Pulmonary artery endothelial cell (primary cell): Measurements from ENCODE around the gene FGFR4. TPM values are rescaled to one million over a fixed set of nuclear protein-coding genes. Genes with fewer than 3 reads are reported as not detected.

Source experiments
- DNase-seq: peaks from one replicate; pipeline ENCODE4 v3.0.0-alpha.2; 2011; ENCODE audit warnings: low read depth, low spot score
- total RNA-seq: library from RNA; depleted of rRNA; stranded (reverse); fragments of >200 nt; gene quantifications from 2 replicates; pipeline ENCODE4 v1.2.3, GENCODE V29; 2014

The FGFR4 gene
- total RNA-seq, 1 donor from 2014 or later = 0.86 TPM

DNA sequence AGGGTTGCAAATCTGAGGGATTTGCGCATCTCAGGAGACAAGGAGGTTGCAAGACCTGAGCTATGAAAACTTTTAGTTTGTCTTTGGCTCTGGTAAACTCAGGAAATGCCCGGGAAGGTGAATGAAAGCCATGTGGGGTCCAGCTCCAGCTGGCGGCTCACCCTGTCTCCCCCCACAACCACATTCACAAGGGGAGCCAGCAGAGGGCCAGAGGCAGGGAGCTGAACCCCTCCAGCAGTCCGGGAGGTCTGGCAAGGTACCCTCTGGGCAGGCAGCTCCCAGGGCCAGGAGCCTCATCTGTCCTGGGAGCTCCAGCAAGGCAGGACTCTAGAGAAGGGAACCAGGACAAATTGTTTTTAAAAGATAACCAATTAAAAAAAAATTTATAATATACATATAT, 2.5 kb upstream of the FGFR4 start:
- DNase-seq = no peak

GRCh38 chr5:177085985-177086653, 596 bp upstream of the FGFR4 start:
- DNase-seq = no peak

GRCh38 chr5:177087398-177088005, 787 bp downstream of the FGFR4 start:
- no peak for DNase-seq

- DNase-seq = no peak
Measured at GRCh38 chr5:177089127-177089526, 2.4 kb downstream of the FGFR4 start.

DNA sequence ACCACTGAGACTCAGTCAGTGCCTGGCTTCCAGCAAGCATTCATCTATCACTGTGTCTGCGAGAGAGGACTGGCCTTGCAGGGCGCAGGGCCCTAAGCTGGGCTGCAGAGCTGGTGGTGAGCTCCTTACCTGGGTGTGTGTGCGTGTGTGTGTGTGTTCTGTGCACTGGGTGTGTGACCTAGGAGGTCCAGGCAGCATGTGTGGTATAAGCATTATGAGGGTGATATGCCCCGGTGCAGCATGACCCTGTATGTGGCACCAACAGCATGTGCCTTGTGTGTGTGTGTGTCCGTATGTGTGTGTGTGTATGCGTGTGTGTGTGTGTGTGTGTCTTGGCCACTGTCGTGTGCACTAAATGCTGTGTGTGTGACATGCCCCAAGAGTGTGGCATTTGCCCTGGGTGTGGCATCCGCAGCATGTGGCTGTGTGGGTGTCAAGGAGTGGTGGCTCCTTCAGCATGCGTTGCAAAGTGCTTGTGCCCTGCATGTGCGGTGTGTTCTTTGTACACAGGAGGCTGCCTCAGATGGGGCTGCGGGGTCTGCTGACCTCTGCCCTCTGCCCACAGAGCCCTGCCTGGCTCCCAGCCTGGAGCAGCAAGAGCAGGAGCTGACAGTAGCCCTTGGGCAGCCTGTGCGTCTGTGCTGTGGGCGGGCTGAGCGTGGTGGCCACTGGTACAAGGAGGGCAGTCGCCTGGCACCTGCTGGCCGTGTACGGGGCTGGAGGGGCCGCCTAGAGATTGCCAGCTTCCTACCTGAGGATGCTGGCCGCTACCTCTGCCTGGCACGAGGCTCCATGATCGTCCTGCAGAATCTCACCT, 3.3 kb downstream of the FGFR4 start:
- no peak for DNase-seq

DNA sequence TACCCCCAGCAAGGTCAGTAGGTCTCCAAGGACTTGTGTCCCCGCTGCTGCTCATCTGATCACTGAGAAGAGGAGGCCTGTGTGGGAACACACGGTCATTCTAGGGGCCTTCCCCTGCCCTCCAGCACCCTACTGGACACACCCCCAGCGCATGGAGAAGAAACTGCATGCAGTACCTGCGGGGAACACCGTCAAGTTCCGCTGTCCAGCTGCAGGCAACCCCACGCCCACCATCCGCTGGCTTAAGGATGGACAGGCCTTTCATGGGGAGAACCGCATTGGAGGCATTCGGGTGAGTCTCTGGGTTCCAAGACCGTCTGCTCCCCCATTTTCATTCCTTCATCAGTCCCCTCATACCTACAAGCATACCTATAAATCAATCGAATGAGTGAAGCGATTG, 4.1 kb downstream of the FGFR4 start:
- DNase-seq = no peak

DNA sequence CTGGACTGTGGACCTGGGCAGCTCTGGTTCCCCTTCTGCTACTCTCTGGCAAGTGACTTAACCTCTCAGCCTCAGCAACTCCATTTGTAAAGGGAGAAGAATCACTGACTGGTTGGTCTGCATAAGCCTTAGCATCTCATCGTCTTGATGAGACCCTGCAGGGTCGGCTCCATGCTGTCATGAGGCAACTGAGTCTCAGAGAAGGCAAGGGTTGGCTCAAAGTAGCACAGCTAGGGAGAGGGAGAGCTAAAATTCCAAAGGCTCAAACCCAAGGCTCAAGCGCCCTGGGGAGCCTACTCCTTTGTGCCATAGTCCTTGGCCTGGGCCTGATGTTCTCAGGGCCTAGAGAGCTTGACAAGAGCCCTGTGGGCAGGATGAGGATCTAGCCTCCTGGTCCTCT, 4.5 kb downstream of the FGFR4 start:
- no peak for DNase-seq

GRCh38 chr5:177092178-177093081, 5.7 kb downstream of the FGFR4 start:
- no peak for DNase-seq

DNA sequence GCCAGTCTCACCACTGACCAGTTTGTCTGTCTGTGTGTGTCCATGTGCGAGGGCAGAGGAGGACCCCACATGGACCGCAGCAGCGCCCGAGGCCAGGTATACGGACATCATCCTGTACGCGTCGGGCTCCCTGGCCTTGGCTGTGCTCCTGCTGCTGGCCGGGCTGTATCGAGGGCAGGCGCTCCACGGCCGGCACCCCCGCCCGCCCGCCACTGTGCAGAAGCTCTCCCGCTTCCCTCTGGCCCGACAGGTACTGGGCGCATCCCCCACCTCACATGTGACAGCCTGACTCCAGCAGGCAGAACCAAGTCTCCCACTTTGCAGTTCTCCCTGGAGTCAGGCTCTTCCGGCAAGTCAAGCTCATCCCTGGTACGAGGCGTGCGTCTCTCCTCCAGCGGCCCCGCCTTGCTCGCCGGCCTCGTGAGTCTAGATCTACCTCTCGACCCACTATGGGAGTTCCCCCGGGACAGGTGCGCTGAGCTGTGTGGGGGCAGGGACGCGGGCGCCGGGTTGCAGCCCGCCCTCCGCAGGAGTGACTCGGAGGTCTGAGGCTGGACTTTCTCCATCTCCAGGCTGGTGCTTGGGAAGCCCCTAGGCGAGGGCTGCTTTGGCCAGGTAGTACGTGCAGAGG, 6.5 kb downstream of the FGFR4 start:
- no peak for DNase-seq

- no peak for DNase-seq
Measured at GRCh38 chr5:177093803-177094202, 7.1 kb downstream of the FGFR4 start.

DNA sequence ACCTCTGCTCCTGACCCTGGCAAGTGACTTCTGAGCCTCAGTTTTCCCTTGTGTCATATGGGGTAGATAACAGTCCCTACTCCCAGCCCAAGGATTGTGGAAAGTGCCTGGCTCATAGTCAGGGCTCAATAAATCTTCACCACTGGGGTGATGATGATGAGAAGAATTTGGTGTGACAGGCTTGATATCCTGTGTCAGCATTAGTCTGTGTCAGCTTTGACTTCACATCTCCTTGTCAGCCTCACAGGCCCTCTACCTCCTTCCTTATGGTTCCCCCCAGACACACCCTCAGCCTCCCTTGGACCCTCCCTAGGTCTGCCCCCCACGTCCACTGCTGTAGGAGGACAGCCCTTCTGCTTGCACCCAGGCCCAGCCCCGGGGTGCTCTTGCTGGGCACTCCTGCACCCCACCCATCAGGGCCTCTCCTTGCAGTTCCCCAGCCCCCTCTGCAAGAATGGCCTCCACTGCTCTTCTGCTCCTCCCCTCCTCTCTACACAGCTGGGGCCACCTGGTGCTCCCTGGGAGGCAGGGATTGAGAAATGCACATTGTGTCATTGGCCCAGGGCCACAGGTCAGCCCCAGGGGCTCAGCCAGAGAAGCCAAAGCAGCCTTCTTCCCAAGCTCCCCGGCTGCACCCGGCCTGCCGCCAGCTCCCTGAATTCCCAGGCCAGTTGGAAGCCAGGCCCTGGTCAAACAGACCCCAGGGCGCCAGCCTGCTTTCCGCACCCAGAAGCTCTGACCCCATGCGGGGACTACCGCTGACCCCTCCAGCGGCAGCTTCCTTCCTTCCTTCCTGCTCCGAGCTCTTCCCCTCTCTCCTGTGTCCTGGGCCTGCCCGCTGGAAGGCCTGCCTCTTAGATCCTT, 7.7 kb downstream of the FGFR4 start:
- no peak for DNase-seq

- DNase-seq = no peak
Measured at GRCh38 chr5:177095088-177095669, 8.5 kb downstream of the FGFR4 start.

GRCh38 chr5:177096162-177097015, 9.7 kb downstream of the FGFR4 start:
- DNase-seq = no peak

- no peak for DNase-seq
Measured at GRCh38 chr5:177097016-177097985, 10.6 kb downstream of the FGFR4 start.

DNA sequence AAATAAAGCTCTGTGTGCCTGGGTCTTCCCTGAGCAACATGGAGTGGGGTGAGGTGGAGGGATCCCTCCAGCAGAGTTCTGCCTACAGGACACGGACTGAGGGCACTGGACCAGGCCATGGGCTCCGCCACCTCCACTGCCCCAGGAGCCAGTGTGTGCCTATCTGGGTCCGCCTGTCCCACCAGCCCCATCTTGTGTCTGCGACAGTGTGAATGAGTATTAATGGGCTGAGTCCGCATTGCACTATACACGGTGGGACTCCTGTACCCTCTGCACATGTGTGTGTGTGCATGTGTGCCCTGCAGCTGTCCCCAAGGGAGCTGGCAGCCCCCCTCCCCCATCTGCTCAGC, 11.4 kb downstream of the FGFR4 start:
- DNase-seq = no peak

- no peak for DNase-seq
Measured at GRCh38 chr5:177098470-177099141, 11.9 kb downstream of the FGFR4 start.

- DNase-seq = no peak
Measured at GRCh38 chr5:177099422-177100093, 12.8 kb downstream of the FGFR4 start.
